Pons (tissue), 1 donor: ENCODE data around the gene MRPS35.
"Not testable (repeated sequence)": the region's sequence is repeated elsewhere in the genome, so short reads cannot be mapped to it uniquely, and the experiment has no call there.

Source experiments
- DNase-seq: peaks from one replicate; pipeline ENCODE4 v3.0.0-alpha.2; 2016; ENCODE audit warnings: low spot score

Gene MRPS35

GRCh38 chr12:27709212-27709931 is 1.3 kb upstream of the MRPS35 start:
- DNase-seq, result no peak

- DNase-seq, result peak; percentile 68
These were observed 570 bp upstream of the MRPS35 start for GRCh38 chr12:27709932-27710591.

- DNase-seq, result peak; percentile 31
These were observed 668 bp downstream of the MRPS35 start for GRCh38 chr12:27711317-27711682.

GRCh38 chr12:27711967-27712366 is 1.3 kb downstream of the MRPS35 start:
- no peak for DNase-seq

GRCh38 chr12:27723212-27723611 is 12.6 kb downstream of the MRPS35 start:
- DNase-seq, result no peak

- no peak for DNase-seq
These were observed 19.5 kb downstream of the MRPS35 start for GRCh38 chr12:27730097-27730588.

GRCh38 chr12:27732281-27732680 is 21.6 kb downstream of the MRPS35 start:
- DNase-seq, result no peak

- peak; percentile 14 for DNase-seq
These were observed 22.5 kb downstream of the MRPS35 start for GRCh38 chr12:27733052-27733656.

GRCh38 chr12:27733791-27734190 is 23.2 kb downstream of the MRPS35 start:
- no peak for DNase-seq

GRCh38 chr12:27734321-27734720 is 23.7 kb downstream of the MRPS35 start:
- not testable (repeated sequence) for DNase-seq

GRCh38 chr12:27743601-27744000 is 33.0 kb downstream of the MRPS35 start:
- DNase-seq, result no peak

- not testable (repeated sequence) for DNase-seq
These were observed 35.1 kb downstream of the MRPS35 start for GRCh38 chr12:27745734-27746133.

GRCh38 chr12:27747111-27747820 is 36.6 kb downstream of the MRPS35 start:
- DNase-seq, result no peak

- DNase-seq, result no peak
These were observed 40.9 kb downstream of the MRPS35 start for GRCh38 chr12:27751386-27752047.

- no peak for DNase-seq
These were observed 44.2 kb downstream of the MRPS35 start for GRCh38 chr12:27754795-27755194.

- DNase-seq, result no peak
These were observed 46.1 kb downstream of the MRPS35 start for GRCh38 chr12:27756670-27757195.

GRCh38 chr12:27762757-27763156 is 52.1 kb downstream of the MRPS35 start:
- DNase-seq, result no peak

GRCh38 chr12:27766587-27766986 is 56.0 kb downstream of the MRPS35 start:
- no peak for DNase-seq

- DNase-seq, result no peak
These were observed 58.6 kb downstream of the MRPS35 start for GRCh38 chr12:27769142-27769673.

GRCh38 chr12:27771481-27772327 is 61.1 kb downstream of the MRPS35 start:
- no peak for DNase-seq
